GM12891 (cell line): ENCODE results near the gene EVA1B.

Experiments
- DNase-seq: peaks from one replicate; pipeline ENCODE4 v3.0.0; 2011; ENCODE audit warnings: low spot score; ENCODE audit not compliant: insufficient read length
- FAIRE-seq: peaks from 2 replicates; lab custom pipeline; 2011; peaks lifted over from hg19 to GRCh38; lab: Jason Lieb, UNC
- PAX5 ChIP-seq: IDR thresholded peaks from 2 replicates; pipeline ENCODE4 v1.6.1; 2011; ENCODE audit warnings: low read length, moderate library complexity, mild to moderate bottlenecking; ENCODE audit not compliant: insufficient read depth, severe bottlenecking
- POLR2A ChIP-seq: IDR thresholded peaks from 2 replicates; pipeline ENCODE4 v1.6.1; 2011; ENCODE audit warnings: low read depth, low read length, control low read depth
- POLR2AphosphoS5 ChIP-seq: IDR thresholded peaks from 2 replicates; pipeline ENCODE4 v1.6.1; 2011; ENCODE audit warnings: low read depth, low read length, control low read depth
- POU2F2 ChIP-seq: IDR thresholded peaks from 2 replicates; pipeline ENCODE4 v1.6.1; 2011; ENCODE audit warnings: low read depth, mild to moderate bottlenecking, control low read depth, low read length, moderate library complexity
- SPI1 ChIP-seq: IDR thresholded peaks from 2 replicates; pipeline ENCODE4 v1.6.1; 2011; ENCODE audit warnings: low read depth, low read length, control low read depth
- TAF1 ChIP-seq: IDR thresholded peaks from 2 replicates; pipeline ENCODE4 v1.6.1; 2011; ENCODE audit warnings: low read depth, low read length, control low read depth

Gene EVA1B

GRCh38 chr1:36273024-36273423, 50.4 kb downstream of the EVA1B start:
- DNase-seq (no peak), FAIRE-seq (no peak)
- TF ChIP-seq POLR2A (no peak), POU2F2 (no peak), SPI1 (no peak), PAX5 (no peak), TAF1 (no peak), POLR2AphosphoS5 (no peak)
